GM12892 (cell line): ENCODE data around the gene C12orf75.

Source experiments
- POLR2A ChIP-seq: IDR thresholded peaks from 2 replicates; pipeline ENCODE4 v1.6.1; 2011; ENCODE audit warnings: low read depth, low read length, control low read depth
- POLR2AphosphoS5 ChIP-seq: IDR thresholded peaks from 2 replicates; pipeline ENCODE4 v1.6.1; 2011; ENCODE audit warnings: low read depth, low read length, control low read depth
- TAF1 ChIP-seq: IDR thresholded peaks from 2 replicates; pipeline ENCODE4 v1.6.1; 2011; ENCODE audit warnings: low read depth, mild to moderate bottlenecking, control low read depth, low read length, borderline replicate concordance

DNA sequence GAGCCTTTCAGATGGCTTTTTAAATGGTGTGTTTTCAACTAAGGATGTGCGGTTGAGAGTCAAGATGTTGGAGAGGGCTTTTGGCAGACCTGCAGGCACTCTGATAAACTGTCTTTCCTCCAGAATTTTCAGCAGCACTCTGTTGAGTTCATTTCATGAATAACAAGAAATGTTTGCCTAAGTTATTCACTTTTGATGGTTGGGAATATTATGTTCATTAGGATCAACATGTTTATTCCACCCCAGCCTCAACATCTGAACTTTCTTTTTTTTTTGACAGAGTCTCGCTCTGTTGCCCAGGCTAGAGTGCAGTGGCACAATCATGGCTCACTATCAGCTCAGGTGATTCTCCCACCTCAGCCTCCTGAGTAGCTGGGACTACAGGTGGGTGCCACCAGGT is 68.4 kb downstream of the C12orf75 start:
- no peak for TF ChIP-seq POLR2A
- no peak for TF ChIP-seq TAF1
- no peak for TF ChIP-seq POLR2AphosphoS5
